ENCODE measurements around the gene HIBADH.

DNA sequence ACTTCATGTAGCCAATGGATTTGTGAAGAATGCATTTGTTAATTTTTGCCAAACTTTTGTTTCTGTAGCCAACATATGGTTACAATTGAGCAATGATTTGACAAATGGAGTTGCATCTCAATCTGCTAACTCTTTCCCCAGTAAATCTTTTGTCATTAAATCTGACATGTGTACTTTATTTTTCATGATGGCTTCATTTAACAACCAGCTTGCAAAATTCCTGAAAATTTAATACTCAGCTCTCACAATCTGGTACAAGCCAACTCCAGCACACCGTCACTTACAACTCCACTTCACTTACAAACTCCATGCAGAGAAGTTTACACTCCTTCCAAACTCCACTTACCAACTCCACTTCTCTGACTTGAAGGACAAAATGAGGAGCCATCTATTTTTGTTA is 26.5 kb upstream of the HIBADH start:
- no peak for TF ChIP-seq ISL1 (CRISPR knock-in tag; IDR thresholded peaks at IDR 0.05)
- TF ChIP-seq ZNF70 (CRISPR knock-in tag; IDR thresholded peaks at IDR 0.05): no peak
- TF ChIP-seq, protein P1, sequence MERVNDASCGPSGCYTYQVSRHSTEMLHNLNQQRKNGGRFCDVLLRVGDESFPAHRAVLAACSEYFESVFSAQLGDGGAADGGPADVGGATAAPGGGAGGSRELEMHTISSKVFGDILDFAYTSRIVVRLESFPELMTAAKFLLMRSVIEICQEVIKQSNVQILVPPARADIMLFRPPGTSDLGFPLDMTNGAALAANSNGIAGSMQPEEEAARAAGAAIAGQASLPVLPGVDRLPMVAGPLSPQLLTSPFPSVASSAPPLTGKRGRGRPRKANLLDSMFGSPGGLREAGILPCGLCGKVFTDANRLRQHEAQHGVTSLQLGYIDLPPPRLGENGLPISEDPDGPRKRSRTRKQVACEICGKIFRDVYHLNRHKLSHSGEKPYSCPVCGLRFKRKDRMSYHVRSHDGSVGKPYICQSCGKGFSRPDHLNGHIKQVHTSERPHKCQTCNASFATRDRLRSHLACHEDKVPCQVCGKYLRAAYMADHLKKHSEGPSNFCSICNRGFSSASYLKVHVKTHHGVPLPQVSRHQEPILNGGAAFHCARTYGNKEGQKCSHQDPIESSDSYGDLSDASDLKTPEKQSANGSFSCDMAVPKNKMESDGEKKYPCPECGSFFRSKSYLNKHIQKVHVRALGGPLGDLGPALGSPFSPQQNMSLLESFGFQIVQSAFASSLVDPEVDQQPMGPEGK (CRISPR knock-in tag; IDR thresholded peaks at IDR 0.05; ENCODE audit: borderline replicate concordance): no peak
- no peak for TF ChIP-seq GLIS3 (CRISPR knock-in tag; IDR thresholded peaks at IDR 0.05)
- TF ChIP-seq ESRRG (CRISPR knock-in tag; IDR thresholded peaks at IDR 0.05): no peak
- no peak for TF ChIP-seq ZC3H10 (CRISPR knock-in tag; IDR thresholded peaks at IDR 0.05)
- TF ChIP-seq BACH2 (CRISPR knock-in tag; IDR thresholded peaks at IDR 0.05; ENCODE audit: borderline replicate concordance): no peak
- TF ChIP-seq TCF4 (CRISPR knock-in tag; IDR thresholded peaks at IDR 0.05; ENCODE audit: borderline replicate concordance): no peak
- TF ChIP-seq, protein P2, sequence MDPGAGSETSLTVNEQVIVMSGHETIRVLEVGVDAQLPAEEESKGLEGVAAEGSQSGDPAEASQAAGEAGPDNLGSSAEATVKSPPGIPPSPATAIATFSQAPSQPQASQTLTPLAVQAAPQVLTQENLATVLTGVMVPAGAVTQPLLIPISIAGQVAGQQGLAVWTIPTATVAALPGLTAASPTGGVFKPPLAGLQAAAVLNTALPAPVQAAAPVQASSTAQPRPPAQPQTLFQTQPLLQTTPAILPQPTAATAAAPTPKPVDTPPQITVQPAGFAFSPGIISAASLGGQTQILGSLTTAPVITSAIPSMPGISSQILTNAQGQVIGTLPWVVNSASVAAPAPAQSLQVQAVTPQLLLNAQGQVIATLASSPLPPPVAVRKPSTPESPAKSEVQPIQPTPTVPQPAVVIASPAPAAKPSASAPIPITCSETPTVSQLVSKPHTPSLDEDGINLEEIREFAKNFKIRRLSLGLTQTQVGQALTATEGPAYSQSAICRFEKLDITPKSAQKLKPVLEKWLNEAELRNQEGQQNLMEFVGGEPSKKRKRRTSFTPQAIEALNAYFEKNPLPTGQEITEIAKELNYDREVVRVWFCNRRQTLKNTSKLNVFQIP (CRISPR knock-in tag; IDR thresholded peaks at IDR 0.05; ENCODE audit: borderline replicate concordance, low read depth): no peak
- no peak for TF ChIP-seq RARB (CRISPR knock-in tag; IDR thresholded peaks at IDR 0.05)

Data from SK-N-SH treated with all-trans-retinoic acid at 6 μM for 48 hours (cell line).